ENCODE measurements around the gene FEZF2. TPM values are rescaled to one million over a fixed set of nuclear protein-coding genes. Genes with fewer than 3 reads are reported as not detected.

FEZF2 gene
- total and polyA plus RNA-seq, 12 donors: not detected

GRCh38 chr3:62405135-62405534, 31.8 kb upstream of the FEZF2 start:
- 74 to 78% methylated on average over 6 of the region's 6 CpGs for WGBS, 2 donors

GRCh38 chr3:62404321-62404720, 31.0 kb upstream of the FEZF2 start:
- DNase-seq (no peak), ATAC-seq (no peak)
- peaks cover 0 to 7% (median 0%) of the 10 kb centered on the region in 7 donors for H3K27me3 ChIP-seq
- no peaks in the 10 kb centered on the region for H3K4me1 ChIP-seq
- WGBS, 2 donors: 87 to 88% methylated on average over 8 of the region's 8 CpGs
- no peak for TF ChIP-seq CTCF (IDR thresholded peaks at IDR 0.05)
- intact Hi-C loops (cut with DNase I): no loop called here
- H3K9me3 ChIP-seq: no peaks in the 10 kb centered on the region
- H3K4me3 ChIP-seq: no peak overlapping the region
- H3K36me3 ChIP-seq: no peaks in the 10 kb centered on the region
- H3K27ac ChIP-seq: no peak overlapping the region

More at GRCh38 chr3:62405135-62405534, 31.8 kb upstream of the FEZF2 start:
- no peak overlapping the region for H3K27ac ChIP-seq
- intact Hi-C loops (cut with DNase I): loop anchor here in 1 of 10 donors (5.0 kb wide), 1 partner anchor 892 kb away; no protein-coding TSS in a partner anchor
- H3K36me3 ChIP-seq: no peaks in the 10 kb centered on the region
- H3K9me3 ChIP-seq: no peaks in the 10 kb centered on the region
- no peaks in the 10 kb centered on the region for H3K4me1 ChIP-seq
- ATAC-seq: peak in 4 of 8 donors; percentile 44 to 68 (median 66)
- DNase-seq: no peak
- H3K4me3 ChIP-seq: no peak overlapping the region
- H3K27me3 ChIP-seq: peaks cover 0 to 7% (median 0%) of the 10 kb centered on the region in 7 donors
- no peak for TF ChIP-seq CTCF (IDR thresholded peaks at IDR 0.05)

- 87 to 92% methylated on average over 3 of the region's 3 CpGs for WGBS, 2 donors
Measured at GRCh38 chr3:62403765-62404164, 30.4 kb upstream of the FEZF2 start.

GRCh38 chr3:62392626-62393292, 19.4 kb upstream of the FEZF2 start:
- H3K4me1 ChIP-seq: no peaks in the 10 kb centered on the region
- ATAC-seq: no peak
- TF ChIP-seq CTCF (IDR thresholded peaks at IDR 0.05): no peak
- no peak for DNase-seq
- H3K27me3 ChIP-seq: peaks cover 0 to 47% (median 6%) of the 10 kb centered on the region in 7 donors
- no peak overlapping the region for H3K27ac ChIP-seq
- no peaks in the 10 kb centered on the region for H3K36me3 ChIP-seq
- no peak overlapping the region for H3K4me3 ChIP-seq
- H3K9me3 ChIP-seq: peaks cover 0 to 7% (median 0%) of the 10 kb centered on the region in 11 donors
- intact Hi-C loops (cut with DNase I): no loop called here
- WGBS, 2 donors: 54 to 60% methylated on average over 5 of the region's 5 CpGs

More at GRCh38 chr3:62403765-62404164, 30.4 kb upstream of the FEZF2 start:
- no peak for TF ChIP-seq CTCF (IDR thresholded peaks at IDR 0.05)
- intact Hi-C loops (cut with DNase I): no loop called here
- ATAC-seq: no peak
- Histone ChIP-seq H3K36me3 (no peaks in the 10 kb centered on the region), H3K4me3 (no peak overlapping the region), H3K4me1 (no peaks in the 10 kb centered on the region), H3K27me3 (peaks cover 0 to 7% (median 0%) of the 10 kb centered on the region in 7 donors), H3K27ac (no peak overlapping the region), H3K9me3 (no peaks in the 10 kb centered on the region)
- no peak for DNase-seq

Measured in heart right ventricle (tissue), 16 donors.